GM18520 (cell line): Measurements from ENCODE around the gene CDH12.

Experiments
- ATAC-seq: cut with Tn5 transposase; IDR thresholded peaks from one replicate; pipeline ENCODE4 v1.9.1; 2021; ENCODE audit not compliant: unreplicated experiment

Gene CDH12

DNA sequence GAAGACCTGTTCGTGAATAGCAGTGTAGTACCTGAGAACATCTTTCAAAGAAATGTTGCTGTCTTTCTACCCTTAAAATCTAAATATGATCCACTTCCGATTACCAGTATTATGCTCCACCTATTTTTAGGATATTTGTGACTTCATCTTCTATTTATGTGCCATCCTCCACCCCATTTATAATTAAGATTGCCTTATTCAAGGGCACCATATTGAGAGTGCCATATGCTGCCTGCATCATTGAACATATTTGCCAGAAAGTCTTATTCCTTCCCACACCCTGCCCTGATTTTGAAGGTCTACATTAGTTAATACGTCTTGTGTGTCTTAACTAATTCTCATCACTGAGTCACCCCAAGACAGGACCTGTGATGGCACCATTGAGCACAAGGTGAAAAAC, 1076.7 kb downstream of the CDH12 start:
- no peak for ATAC-seq

DNA sequence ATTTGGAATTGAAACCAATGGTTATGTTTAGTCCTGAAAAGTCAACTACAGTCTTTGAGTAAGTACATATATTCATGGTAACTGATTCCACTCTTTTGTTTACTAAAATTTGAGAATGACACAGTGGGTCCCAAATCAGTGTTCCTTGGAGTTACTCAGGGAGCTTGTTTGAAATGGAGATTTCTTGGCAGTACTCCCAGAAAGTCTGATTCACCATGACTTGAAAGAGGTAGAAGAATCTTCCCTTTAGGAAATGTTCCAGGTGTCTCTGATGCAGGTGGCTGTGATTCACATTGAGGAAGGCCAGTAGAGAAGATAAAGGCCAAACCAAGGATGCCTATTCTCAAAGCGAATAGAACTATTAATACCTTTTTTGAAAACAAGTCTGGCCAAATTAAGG, 1078.3 kb downstream of the CDH12 start:
- no peak for ATAC-seq

DNA sequence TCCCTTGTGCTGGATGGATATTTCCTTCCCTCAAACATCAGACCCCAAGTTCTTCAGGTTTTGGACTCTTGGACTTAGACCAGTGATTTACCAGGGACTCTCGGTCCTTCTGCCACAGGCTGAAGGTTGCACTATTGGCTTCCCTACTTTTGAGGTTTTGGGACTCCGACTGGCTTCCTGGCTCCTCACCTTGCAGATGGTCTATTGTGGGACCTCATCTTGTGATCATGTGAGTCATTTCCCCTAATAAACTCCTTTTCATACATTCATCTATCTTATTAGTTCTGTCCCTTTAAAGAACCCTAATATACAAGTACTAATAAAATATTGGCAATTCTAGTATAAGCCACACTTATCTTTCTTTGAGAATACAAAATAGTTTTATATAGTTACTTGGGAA, 1078.9 kb downstream of the CDH12 start:
- no peak for ATAC-seq

DNA sequence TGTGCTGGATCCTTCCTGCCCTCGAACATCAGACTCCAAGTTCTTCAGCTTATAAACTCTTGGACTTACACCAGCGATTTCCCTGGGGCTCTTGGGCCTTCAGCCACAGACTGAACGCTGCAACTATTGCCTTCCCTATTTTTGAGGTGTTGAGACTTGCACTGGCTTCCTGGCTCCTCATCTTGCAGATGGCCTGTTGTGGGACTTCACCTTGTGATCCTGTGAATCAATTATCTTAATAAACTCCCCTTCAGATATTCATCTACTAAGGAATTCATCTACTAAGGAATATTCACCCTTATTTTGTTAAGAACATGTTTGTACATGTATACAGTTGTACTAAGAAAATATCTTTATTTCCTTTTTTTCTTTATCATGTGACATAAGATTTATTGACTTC, 1079.7 kb downstream of the CDH12 start:
- ATAC-seq: no peak

DNA sequence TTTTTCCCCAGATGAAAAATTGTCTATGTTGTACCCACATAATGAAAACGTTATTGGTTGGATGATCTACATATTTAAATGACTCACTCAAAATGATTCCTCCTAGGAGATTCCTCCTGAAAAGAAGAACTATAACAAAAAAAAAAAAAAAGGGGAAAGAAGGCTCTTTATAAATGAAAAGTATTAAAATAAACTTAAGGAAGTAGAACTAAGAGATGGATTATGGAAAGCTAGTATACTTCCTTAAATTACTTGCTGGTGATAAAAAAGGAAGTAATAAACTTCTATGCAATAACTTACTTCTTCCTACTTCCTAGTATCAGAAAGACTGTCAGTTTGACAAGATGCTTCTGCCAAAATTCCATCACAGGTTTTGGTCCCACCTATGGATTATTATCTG, 1087.7 kb downstream of the CDH12 start:
- no peak for ATAC-seq

DNA sequence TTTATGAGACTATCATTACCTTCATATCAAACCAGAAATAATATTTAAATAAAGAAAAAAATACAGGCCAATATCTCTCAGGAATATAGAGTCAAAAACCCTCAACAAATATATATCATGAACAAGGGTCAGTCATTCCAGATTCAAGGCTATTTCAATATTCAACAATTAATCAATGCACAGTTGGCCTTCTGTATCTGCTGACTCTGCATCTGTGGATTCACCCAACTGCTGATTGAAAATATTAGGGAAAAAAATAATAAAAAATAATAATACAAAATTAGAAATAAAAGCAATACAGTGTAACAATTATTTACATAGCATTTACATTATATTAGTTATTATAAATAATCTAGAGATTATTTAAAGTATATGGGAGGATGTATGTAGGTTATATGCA, 1114.0 kb downstream of the CDH12 start:
- no peak for ATAC-seq

DNA sequence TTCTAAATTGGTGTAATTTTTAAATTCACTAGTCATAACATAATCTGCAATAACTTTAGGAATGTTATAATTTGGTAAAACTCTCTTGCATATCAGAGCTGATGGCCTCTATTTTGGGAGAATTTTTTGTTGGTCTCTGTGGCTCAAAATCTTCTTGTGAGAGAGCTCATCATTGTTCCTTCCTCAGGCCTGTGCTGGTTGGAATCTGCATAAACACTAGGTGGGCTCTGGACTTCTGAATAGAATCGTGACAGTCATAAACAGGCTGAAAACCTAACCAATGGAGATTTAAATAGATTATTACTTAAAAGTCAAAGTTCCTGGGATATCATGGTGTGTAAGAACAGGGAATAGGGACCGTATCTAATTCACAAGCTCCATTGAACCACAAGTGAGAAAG, 1129.6 kb downstream of the CDH12 start:
- ATAC-seq: no peak

DNA sequence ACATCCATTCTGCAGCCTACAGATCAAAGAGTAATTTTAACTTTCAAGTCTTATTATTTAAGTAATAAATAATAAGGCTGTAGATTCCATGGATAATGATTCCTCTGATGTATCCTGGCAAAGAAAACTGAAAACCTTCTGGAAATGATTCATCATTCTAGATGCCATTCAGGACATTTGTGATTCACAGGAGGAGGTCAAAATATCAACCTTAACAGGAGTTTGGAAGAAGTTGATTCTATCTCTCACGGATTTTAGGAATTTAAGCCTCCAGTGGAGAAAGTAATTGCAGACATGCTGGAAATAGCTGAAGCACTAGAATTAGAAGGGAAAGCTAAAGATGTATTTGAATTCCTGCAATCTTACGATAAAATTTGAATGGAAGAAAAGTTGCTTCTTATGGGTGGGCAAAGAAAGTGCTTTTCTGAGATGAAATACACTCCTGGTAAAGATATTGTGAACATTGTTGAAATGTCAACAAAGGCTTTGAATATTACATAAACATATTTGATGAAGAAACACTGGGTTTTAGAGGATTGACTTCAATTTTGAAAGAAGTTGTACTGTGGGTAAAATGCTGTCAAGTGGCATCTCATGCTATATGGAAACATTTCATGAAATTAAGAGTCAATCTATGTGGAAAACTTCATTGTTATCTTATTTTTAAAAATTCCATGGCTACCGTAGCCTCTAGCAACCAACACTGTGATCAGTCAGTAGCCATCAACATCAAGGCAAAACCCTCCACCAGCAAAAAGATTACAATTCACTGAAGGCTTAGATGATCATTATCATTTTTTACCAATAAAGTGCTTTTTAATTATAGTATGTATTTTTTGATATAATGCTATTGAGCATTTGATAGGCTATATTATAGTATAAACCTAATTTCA, 1141.0 kb downstream of the CDH12 start:
- ATAC-seq: no peak

DNA sequence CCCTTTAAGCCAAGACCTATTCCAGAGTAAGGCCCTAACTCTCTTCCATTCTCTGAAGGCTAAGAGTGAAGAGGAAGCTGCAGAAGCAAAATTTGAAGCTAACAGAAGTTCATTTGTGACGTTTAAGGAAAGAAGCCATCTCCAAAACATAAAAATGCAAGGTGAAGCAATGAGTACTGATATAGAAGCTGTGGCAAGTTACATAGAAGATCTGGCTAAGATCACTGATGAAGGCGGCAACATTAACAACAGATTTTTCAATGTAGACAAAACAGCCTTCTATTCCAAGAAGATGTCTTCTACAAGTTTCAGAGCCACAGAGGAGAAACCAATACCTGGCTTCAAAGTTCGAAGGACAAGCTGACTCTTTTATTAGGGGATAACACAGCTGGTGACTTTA, 1143.4 kb downstream of the CDH12 start:
- no peak for ATAC-seq

DNA sequence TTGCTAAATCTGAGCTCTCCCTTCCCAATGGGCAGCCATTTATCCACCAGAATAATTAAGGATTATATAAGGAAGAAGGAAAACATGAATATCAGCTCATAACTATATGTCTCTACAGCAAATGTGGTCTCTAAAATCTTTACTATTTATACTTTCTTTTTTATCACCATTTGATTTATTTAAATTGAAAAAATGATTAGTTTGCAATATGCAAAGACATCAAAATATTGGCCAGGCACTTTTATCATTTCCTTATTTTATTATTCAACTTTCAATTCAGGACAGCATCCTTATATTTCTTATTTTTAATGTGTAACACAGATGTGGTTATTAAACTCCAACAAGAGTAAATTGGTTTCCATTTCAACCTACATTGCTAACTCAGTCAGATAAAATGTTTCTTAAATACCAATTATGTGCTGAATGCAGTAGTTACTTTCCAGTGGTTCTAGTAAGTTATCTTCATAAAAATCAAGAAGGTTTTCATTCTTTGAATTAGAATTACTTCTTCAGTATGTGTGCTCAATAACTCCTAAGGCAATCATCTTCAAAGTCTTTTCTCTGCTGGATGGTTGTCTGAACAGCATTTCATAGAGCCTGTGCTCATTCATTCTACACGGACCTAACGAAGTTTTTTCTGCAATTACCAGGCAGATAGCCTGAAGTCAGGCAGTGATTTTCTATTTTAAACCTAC, 1148.0 kb downstream of the CDH12 start:
- no peak for ATAC-seq

DNA sequence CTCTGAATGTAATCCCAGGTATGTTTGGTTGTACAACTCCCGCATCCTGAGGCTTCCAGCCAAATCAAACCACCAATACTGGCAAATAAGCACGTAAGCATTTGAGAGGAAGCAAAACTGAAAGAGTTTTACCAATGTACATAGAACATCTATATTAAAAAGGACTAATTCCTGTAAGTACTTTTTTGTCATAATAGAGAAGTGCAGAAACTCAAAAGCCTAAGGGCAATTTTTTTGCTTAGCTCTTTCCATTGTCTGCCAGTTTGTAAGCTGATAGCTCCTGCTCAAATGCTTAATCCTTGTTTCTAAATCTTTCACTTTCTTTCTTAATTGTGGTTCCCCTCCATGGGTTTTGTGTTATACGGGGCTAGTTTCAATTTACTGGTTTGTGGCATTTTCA, 1151.8 kb downstream of the CDH12 start:
- peak; percentile 41 for ATAC-seq
